Measurements from ENCODE around the gene CNTNAP2. TPM values are rescaled to one million over a fixed set of nuclear protein-coding genes. Genes with fewer than 3 reads are reported as not detected.

CNTNAP2 gene
- total RNA-seq, 4 donors from 2014 or later, result 0.42 to 0.71 TPM; not detected in 2

GRCh38 chr7:148214101-148214500 lies 2097.5 kb downstream of the CNTNAP2 start:
- WGBS, 2 donors, result 86 to 92% methylated on average over 4 of the region's 4 CpGs
- intact Hi-C loops (cut with DNase I; ENCODE audit: low total_unique reads), result no loop called here
- no peak overlapping the region for H3K4me3 ChIP-seq (ENCODE audit: low read depth, poor library complexity, severe bottlenecking)

GRCh38 chr7:148218603-148219002 lies 2102.0 kb downstream of the CNTNAP2 start:
- 78 to 82% methylated on average over 4 of the region's 4 CpGs for WGBS, 2 donors
- DNase-seq (ENCODE audit: low spot score in 2 of 2), result no peak
- H3K4me3 ChIP-seq (ENCODE audit: low read depth, poor library complexity, severe bottlenecking), result no peak overlapping the region
- intact Hi-C loops (cut with DNase I; ENCODE audit: low total_unique reads), result no loop called here
- TF ChIP-seq, protein P1, sequence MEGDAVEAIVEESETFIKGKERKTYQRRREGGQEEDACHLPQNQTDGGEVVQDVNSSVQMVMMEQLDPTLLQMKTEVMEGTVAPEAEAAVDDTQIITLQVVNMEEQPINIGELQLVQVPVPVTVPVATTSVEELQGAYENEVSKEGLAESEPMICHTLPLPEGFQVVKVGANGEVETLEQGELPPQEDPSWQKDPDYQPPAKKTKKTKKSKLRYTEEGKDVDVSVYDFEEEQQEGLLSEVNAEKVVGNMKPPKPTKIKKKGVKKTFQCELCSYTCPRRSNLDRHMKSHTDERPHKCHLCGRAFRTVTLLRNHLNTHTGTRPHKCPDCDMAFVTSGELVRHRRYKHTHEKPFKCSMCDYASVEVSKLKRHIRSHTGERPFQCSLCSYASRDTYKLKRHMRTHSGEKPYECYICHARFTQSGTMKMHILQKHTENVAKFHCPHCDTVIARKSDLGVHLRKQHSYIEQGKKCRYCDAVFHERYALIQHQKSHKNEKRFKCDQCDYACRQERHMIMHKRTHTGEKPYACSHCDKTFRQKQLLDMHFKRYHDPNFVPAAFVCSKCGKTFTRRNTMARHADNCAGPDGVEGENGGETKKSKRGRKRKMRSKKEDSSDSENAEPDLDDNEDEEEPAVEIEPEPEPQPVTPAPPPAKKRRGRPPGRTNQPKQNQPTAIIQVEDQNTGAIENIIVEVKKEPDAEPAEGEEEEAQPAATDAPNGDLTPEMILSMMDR (IDR thresholded peaks at IDR 0.05), result no peak
- no peak for TF ChIP-seq POLR2A (IDR thresholded peaks at IDR 0.05)

More at GRCh38 chr7:148214101-148214500, 2097.5 kb downstream of the CNTNAP2 start:
- TF ChIP-seq, protein P1 (IDR thresholded peaks at IDR 0.05), result no peak
- TF ChIP-seq POLR2A (IDR thresholded peaks at IDR 0.05), result no peak
- DNase-seq (ENCODE audit: low spot score in 2 of 2), result no peak

DNA sequence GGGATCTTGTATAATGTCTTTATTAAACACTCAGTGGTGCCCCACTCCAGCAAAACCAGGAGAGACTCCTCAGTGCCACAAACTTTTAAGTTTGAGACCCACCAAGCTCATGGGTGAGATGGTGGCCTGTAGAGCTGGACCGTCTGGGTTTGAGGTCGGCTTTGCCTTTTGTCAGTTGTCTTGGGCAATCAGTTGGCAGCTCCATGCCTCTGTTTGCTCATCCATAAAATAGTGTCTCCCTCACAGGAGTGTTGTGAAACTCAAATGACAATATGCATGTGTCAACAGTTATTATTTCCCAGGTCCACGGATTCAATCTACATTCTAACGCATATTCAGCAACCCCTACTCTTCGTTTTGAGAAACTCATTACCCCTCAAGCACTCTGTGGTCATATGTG lies 2106.1 kb downstream of the CNTNAP2 start:
- H3K4me3 ChIP-seq (ENCODE audit: low read depth, poor library complexity, severe bottlenecking), result no peak overlapping the region
- 62 to 66% methylated on average over 5 of the region's 5 CpGs for WGBS, 2 donors
- TF ChIP-seq, protein P1 (IDR thresholded peaks at IDR 0.05), result no peak
- no peak for TF ChIP-seq POLR2A (IDR thresholded peaks at IDR 0.05)
- DNase-seq (ENCODE audit: low spot score in 2 of 2), result no peak
- intact Hi-C loops (cut with DNase I; ENCODE audit: low total_unique reads), result no loop called here

DNA sequence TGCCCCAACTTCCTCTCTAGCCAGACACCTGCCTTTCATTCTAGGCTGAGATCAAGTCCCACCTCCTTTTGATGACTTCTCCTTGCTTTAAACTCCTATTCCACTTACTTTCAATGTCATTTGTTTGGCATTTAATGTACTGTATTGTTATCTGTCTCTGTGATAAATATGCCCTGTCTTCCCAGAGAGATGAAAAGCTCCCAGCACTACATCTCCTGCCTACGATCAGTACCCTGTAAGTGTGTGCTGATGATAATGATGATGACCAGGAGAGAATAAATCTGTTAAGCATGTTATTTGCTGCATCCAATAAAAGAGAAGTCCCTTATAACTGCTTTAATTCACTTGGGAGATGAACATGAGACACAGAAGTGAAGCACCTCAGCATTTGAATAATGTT lies 2106.6 kb downstream of the CNTNAP2 start:
- intact Hi-C loops (cut with DNase I; ENCODE audit: low total_unique reads), result no loop called here
- DNase-seq (ENCODE audit: low spot score in 2 of 2), result no peak
- no peak for TF ChIP-seq POLR2A (IDR thresholded peaks at IDR 0.05)
- TF ChIP-seq, protein P1 (IDR thresholded peaks at IDR 0.05), result no peak
- no peak overlapping the region for H3K4me3 ChIP-seq (ENCODE audit: low read depth, poor library complexity, severe bottlenecking)
- 78 to 83% methylated on average over 1 of the region's 1 CpG for WGBS, 2 donors

DNA sequence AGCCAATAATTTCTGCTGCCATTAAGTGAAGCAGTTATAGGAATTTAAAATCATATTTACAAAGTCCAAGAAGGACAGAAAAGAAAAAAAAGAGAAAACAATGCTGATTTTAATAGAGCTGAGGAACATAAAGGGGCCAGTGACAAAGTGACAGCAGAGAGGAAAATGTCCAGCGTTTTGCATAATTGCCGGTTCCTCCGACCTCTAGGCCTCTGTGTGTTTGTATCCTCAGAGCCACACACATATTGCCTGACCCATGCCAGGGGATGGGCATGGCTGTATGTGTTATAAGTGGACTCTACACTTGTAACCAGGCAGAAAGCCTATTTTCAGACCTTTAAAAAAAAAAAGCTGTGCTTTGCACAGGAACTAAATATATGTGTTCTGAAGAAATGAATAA lies 2107.1 kb downstream of the CNTNAP2 start:
- no peak for DNase-seq (ENCODE audit: low spot score in 2 of 2)
- WGBS, 2 donors, result 78 to 86% methylated on average over 3 of the region's 3 CpGs
- intact Hi-C loops (cut with DNase I; ENCODE audit: low total_unique reads), result no loop called here
- TF ChIP-seq POLR2A (IDR thresholded peaks at IDR 0.05), result no peak
- TF ChIP-seq, protein P1 (IDR thresholded peaks at IDR 0.05), result no peak
- no peak overlapping the region for H3K4me3 ChIP-seq (ENCODE audit: low read depth, poor library complexity, severe bottlenecking)

GRCh38 chr7:148230296-148230695 lies 2113.7 kb downstream of the CNTNAP2 start:
- DNase-seq (ENCODE audit: low spot score in 2 of 2), result no peak
- H3K4me3 ChIP-seq (ENCODE audit: low read depth, poor library complexity, severe bottlenecking), result no peak overlapping the region
- TF ChIP-seq, protein P1 (IDR thresholded peaks at IDR 0.05), result no peak
- TF ChIP-seq POLR2A (IDR thresholded peaks at IDR 0.05), result no peak
- intact Hi-C loops (cut with DNase I; ENCODE audit: low total_unique reads), result no loop called here
- WGBS, 2 donors, result 62 to 68% methylated on average over 3 of the region's 3 CpGs

Data from lower leg skin (tissue), 4 donors.